ENCODE measurements around the gene PDZD11. TPM values are rescaled to one million over a fixed set of nuclear protein-coding genes. Genes with fewer than 3 reads are reported as not detected.
"Not testable (repeated sequence)": the region's sequence is repeated elsewhere in the genome, so short reads cannot be mapped to it uniquely, and the experiment has no call there.

PDZD11 gene
- total RNA-seq, 1 donor from 2014 or later = 31.5 TPM

DNA sequence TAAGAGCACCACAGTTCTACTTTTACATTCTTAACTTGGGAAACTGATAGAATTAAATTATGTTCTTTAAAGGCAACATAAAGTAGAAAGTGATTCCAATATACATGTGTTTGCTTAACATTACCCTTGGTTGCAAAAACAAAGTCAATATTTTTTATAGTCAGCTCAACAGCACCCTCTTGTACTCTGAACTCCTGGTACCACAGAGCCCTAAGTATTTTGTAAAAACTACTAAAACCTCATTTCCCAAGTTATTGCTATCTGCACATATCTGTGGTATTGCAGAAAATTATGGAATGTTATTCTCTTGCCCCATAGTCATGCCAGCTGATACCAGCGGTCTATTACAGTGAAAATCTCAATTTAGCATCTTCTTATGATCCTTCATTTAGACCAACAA lies 3.1 kb upstream of the PDZD11 start:
- no peak overlapping the region for H3K4me3 ChIP-seq (ENCODE audit: low read depth, low read length)
- TF ChIP-seq, protein P1, sequence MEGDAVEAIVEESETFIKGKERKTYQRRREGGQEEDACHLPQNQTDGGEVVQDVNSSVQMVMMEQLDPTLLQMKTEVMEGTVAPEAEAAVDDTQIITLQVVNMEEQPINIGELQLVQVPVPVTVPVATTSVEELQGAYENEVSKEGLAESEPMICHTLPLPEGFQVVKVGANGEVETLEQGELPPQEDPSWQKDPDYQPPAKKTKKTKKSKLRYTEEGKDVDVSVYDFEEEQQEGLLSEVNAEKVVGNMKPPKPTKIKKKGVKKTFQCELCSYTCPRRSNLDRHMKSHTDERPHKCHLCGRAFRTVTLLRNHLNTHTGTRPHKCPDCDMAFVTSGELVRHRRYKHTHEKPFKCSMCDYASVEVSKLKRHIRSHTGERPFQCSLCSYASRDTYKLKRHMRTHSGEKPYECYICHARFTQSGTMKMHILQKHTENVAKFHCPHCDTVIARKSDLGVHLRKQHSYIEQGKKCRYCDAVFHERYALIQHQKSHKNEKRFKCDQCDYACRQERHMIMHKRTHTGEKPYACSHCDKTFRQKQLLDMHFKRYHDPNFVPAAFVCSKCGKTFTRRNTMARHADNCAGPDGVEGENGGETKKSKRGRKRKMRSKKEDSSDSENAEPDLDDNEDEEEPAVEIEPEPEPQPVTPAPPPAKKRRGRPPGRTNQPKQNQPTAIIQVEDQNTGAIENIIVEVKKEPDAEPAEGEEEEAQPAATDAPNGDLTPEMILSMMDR (IDR thresholded peaks at IDR 0.05; ENCODE audit: insufficient read depth, low read length, poor library complexity, severe bottlenecking) = no peak
- no peaks in the 10 kb centered on the region for H3K36me3 ChIP-seq (ENCODE audit: control insufficient read depth, insufficient read depth, low read length)
- H3K27me3 ChIP-seq (ENCODE audit: control insufficient read depth, insufficient read depth, low read length) = no peaks in the 10 kb centered on the region
- no peak for DNase-seq (ENCODE audit: low read depth)

- no peak for DNase-seq (ENCODE audit: low read depth)
- no peaks in the 10 kb centered on the region for H3K36me3 ChIP-seq (ENCODE audit: control insufficient read depth, insufficient read depth, low read length)
- TF ChIP-seq, protein P1 (IDR thresholded peaks at IDR 0.05; ENCODE audit: insufficient read depth, low read length, poor library complexity, severe bottlenecking) = no peak
- peak overlapping the region; percentile 83 for H3K4me3 ChIP-seq (ENCODE audit: low read depth, low read length)
- H3K27me3 ChIP-seq (ENCODE audit: control insufficient read depth, insufficient read depth, low read length) = no peaks in the 10 kb centered on the region
Observed at GRCh38 chrX:70289168-70289792, 447 bp downstream of the PDZD11 start.

DNA sequence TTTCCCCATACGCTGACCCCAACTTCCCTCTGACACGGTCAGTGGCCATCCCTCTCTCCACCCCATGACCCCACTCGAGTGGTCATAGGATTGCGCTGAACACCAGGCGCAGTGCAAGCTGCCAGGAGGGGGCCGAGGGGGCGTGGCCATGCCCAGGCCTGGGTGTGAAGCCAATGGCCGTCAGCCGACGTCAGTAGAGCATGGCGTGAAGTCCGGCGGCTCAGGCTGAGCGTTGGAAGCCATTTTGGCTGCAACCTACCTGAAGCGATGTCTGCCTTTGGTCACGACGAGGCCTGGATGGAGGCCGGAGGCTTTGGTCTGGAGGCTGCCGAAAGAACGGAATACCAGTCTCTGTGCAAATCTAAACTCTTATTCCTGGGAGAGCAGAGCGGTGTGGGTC lies 7.8 kb downstream of the PDZD11 start, which contains the start of gene RAB41:
Gene RAB41, plus strand, starts transcription at position 222 of the 400 bp plus-strand sequence. Its CDS starts 46 bp downstream, at position 268.
- H3K4me3 ChIP-seq (ENCODE audit: low read depth, low read length) = no peak within 1 kb of the TSS
- no peaks in the 10 kb centered on the region for H3K36me3 ChIP-seq (ENCODE audit: control insufficient read depth, insufficient read depth, low read length)
- no peak for DNase-seq (ENCODE audit: low read depth)
- H3K27me3 ChIP-seq (ENCODE audit: control insufficient read depth, insufficient read depth, low read length) = no peaks in the 10 kb centered on the region
- TF ChIP-seq, protein P1 (IDR thresholded peaks at IDR 0.05; ENCODE audit: insufficient read depth, low read length, poor library complexity, severe bottlenecking) = no peak

GRCh38 chrX:70280573-70280972 lies 9.2 kb downstream of the PDZD11 start:
- no peak for DNase-seq (ENCODE audit: low read depth)
- TF ChIP-seq, protein P1 (IDR thresholded peaks at IDR 0.05; ENCODE audit: insufficient read depth, low read length, poor library complexity, severe bottlenecking) = no peak
- H3K36me3 ChIP-seq (ENCODE audit: control insufficient read depth, insufficient read depth, low read length) = no peaks in the 10 kb centered on the region
- H3K4me3 ChIP-seq (ENCODE audit: low read depth, low read length) = no peak overlapping the region
- H3K27me3 ChIP-seq (ENCODE audit: control insufficient read depth, insufficient read depth, low read length) = no peaks in the 10 kb centered on the region

DNA sequence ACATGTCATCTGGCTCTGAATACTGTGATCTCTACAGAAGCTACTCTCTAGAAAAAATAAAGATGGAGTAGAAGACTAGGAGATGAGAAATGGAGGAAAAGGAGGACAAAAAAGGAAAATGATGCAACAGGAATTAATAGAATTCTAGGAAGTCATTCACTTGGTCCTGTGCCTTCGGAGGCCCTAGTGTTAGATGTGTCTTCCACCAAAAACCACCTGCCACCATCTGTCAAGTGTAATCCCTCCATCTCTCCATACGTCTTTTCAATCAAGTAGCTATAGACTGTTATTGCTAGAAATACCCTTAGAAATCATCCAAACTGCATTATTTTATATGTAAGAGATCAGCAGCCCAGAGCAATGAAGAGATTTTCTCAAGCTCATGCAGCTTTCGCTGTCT lies 10.6 kb downstream of the PDZD11 start:
- TF ChIP-seq, protein P1 (IDR thresholded peaks at IDR 0.05; ENCODE audit: insufficient read depth, low read length, poor library complexity, severe bottlenecking) = no peak
- no peak for DNase-seq (ENCODE audit: low read depth)
- Histone ChIP-seq H3K27me3 (ENCODE audit: control insufficient read depth, insufficient read depth, low read length) (no peaks in the 10 kb centered on the region), H3K4me3 (ENCODE audit: low read depth, low read length) (no peak overlapping the region), H3K36me3 (ENCODE audit: control insufficient read depth, insufficient read depth, low read length) (no peaks in the 10 kb centered on the region)

DNA sequence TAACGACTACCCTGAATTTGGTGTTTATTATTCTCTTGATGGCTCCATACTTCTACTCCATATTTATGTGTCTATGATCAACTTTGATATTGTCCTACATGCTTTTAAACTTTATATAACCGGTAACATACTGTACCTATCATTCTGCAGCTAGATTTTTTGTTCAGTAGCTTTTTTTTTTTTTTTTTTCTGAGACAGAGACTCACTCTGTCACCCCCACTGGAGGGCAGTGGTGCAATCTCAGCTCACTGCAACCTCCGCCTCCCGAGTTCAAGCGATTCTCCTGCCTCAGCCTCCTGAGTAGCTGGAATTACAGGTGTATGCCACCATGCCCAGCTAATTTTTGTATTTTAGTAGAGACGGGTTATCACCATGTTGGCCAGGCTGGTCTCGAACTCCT lies 15.7 kb downstream of the PDZD11 start:
- not testable (repeated sequence) for H3K36me3 ChIP-seq (ENCODE audit: control insufficient read depth, insufficient read depth, low read length); H3K27me3 ChIP-seq (ENCODE audit: control insufficient read depth, insufficient read depth, low read length)

More for the DNA sequence above, 15.7 kb downstream of the PDZD11 start:
- not testable (repeated sequence) for DNase-seq (ENCODE audit: low read depth); H3K4me3 ChIP-seq (ENCODE audit: low read depth, low read length)
